Activated CD4-positive, CD25-positive, alpha-beta regulatory T cell treated with anti-CD3 and anti-CD28 coated beads, Interleukin-2, amount 50 U/mL, for 24 hours (primary cell): ENCODE data around the gene PEPD.

Experiments
- ATAC-seq, 2 donors: fragments of 150-1000 bp; cut with Tn5 transposase; one replicate each; pipeline ENCODE4 v1.10.0; 2021; ENCODE audit warnings: mild to moderate bottlenecking in 1 of 2, moderate library complexity in 1 of 2

The PEPD gene

GRCh38 chr19:33472226-33472625 is 49.4 kb downstream of the PEPD start:
- no peak for ATAC-seq

- ATAC-seq: no peak
These were observed 50.2 kb downstream of the PEPD start for GRCh38 chr19:33471111-33471996.

DNA sequence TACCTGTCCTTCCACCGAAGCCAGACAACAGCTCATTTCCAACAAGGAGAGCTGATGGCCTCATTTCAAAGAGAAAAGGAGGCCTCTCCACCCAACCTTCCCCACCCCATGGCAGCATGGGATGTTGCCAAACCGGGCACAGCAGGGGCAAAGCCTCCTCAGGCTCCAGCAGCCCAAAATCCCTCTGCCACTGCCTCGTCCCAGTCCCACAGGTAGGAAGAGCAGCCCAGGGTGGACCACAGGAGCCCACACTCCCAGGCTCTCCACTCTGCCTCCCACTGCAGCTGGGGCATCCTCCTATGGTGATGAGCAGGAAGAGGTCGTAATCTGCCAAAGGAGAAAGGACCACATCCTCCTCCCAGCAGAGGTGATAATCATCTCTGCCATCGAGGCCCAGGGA is 50.9 kb downstream of the PEPD start:
- ATAC-seq: no peak

- ATAC-seq: no peak
These were observed 51.6 kb downstream of the PEPD start for GRCh38 chr19:33470040-33470330.

DNA sequence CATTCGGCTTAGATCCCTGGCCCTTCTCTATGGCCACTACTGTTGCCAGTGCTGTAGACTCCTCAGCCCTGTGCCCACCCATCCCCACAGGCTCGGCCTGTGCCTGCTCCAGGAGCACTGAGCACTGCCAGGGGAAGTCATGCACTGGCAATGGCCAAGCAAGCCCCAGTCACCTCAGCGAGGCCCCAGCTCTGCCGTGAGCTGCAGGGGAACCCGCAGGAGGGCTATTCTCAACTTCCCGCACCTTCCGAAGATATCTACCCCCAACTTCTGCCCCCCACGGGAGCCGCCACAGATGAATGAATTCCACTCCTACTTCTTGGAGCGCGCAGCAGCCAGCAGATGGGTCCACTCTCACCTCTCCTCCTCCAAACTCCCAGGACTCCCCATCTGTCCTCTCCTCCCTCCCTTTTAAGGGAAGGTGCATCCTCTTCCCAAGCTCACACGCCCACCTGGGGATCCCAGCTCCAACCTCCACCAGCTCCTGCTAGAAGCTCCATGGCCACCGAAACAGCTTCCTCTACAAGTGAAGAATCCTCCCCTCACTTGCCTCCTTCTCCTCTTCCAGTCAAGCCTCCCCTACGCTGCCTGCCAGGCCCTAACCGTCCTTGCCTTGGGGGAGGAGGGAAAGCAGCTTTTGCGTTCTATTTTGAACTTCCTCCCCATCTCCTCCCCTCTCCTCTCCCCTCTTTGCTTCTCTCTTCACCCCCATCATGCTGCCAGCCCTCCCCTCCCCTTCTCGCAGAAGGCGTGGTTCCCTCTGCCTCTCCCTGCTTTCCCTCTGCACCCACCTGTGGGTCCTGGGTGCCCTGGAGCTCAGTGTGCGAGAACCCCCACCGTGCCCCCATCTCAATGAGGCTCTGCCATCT is 52.2 kb downstream of the PEPD start:
- ATAC-seq: no peak

GRCh38 chr19:33468361-33469170 is 53.0 kb downstream of the PEPD start:
- no peak for ATAC-seq

GRCh38 chr19:33467851-33468250 is 53.7 kb downstream of the PEPD start:
- no peak for ATAC-seq

GRCh38 chr19:33465834-33466233 is 55.8 kb downstream of the PEPD start:
- no peak for ATAC-seq

- no peak for ATAC-seq
These were observed 56.2 kb downstream of the PEPD start for GRCh38 chr19:33465371-33465770.

DNA sequence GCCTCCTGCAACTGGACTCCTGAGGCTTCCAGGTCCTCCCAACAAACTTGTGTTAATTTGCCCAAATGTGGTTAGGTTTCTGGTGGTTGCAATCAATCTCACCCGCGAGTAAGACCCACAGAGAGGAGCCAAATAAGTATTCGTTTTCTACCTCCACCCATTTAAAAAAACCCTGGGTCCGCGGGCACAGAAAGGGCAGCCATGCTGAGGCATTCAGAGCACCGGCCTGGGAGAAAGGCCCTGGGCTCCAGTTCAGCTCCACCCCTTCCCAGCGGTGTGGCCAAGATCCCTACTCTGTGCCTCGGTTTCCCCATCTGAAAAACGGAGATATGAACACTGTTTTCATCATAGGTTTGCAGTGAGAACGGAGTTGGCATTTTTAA is 56.9 kb downstream of the PEPD start:
- no peak for ATAC-seq

GRCh38 chr19:33464010-33464732 is 57.4 kb downstream of the PEPD start:
- ATAC-seq: no peak

- ATAC-seq: no peak
These were observed 58.4 kb downstream of the PEPD start for GRCh38 chr19:33463199-33463598.

DNA sequence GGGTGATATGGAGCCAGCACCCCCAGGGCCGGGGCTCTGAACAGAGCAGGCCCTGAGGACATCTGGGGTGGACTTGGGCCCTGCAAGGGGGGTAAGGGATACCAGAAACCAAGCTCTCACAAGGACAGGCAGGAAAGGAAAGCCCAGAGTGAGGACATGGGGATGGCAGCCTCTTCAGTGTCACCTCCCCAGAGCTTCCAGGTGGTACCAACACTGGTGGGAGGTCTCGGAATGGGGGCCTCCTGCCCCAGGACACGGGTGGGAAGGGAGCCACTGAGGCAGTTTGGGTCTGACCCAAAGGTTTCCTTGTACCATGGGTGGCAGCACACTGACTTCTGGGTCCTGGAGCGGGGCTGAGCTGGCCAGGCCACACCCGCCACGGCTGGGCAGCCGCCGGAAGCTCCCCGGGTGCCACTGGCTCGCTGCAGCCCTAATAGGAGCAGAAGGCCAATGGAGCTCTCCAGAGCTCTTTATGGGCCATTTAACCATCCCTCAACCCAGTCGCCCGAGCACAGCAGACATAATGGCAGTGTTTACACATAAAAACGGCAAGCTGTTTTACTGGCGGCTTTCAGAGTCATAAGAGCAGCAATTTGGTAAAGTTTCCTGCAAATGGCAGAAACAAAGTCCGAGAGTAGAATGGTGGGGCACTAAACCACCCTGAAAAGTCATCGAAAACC is 59.3 kb downstream of the PEPD start:
- no peak for ATAC-seq

GRCh38 chr19:33461256-33462111 is 60.1 kb downstream of the PEPD start:
- no peak for ATAC-seq

DNA sequence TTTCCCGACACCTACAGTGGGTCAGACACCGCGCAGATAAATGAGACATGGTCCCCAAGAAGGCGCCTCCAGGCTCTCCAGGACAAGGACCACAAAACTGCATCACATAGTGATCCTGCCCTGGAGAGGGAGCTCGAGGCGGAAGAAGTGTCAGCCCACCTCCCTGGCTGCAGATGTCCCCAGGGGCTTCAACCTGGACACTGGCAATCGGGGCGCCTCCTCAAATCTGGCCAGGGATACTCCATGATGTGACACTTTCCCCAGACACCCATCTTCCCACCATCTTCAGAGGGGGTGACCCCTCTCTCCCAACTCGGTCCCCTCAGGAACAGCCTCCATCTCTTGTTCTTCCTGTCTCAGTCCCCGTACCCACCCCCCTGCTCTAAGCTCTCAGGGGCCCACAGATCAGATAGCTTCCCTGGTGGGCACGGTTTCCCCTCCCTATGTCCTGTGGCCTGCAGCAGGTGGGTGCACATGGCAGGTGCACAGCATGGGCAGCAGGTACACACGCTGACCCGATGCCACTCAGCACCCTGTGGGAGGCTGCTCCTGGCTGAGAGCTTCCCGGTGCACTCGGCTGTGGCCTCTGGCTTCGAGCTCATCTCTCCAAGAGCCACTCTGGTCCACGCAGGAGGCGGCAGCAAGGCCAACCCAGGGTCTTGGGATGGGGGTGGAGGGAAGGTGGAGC is 61.2 kb downstream of the PEPD start:
- no peak for ATAC-seq

DNA sequence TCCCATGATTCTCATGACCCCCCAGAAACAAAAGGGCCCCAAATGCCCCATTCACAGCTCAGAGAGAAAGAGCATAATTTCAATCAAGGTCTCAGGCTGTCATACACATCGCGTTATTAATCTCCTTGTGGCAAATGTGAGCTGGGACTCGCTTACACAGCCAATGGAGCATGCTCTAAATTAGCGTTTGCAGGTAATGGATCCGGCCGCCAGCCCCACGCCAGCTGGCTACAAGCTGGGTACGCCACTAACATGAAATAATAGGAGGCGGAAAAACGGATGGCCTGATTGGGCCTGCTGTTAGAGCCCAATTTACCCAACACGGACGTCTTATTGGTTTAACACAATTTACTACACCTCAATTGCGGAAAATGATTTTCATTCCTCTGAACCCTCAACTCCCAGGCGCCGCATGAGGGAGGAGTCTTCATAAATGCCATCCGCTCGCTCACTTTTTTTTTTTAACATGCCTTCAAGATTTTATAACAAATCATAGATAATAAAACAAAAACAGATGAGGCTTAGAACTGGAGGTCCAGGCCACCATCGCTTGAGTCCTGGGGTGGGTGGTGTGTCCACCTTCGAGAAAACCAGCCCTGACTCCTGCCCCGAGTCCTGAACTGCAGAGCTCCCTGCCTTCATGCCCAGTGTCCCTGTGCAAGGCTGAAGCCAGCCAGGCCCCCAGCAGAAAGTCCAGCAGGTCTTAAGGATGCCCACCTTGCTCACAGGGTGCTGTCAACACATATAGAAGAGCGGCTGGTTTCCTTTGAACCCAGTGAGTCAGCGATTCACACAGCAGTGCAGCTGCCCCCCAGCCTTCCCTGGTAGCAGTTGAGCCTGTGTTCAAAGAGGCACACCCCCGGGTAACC is 62.1 kb downstream of the PEPD start:
- no peak for ATAC-seq

DNA sequence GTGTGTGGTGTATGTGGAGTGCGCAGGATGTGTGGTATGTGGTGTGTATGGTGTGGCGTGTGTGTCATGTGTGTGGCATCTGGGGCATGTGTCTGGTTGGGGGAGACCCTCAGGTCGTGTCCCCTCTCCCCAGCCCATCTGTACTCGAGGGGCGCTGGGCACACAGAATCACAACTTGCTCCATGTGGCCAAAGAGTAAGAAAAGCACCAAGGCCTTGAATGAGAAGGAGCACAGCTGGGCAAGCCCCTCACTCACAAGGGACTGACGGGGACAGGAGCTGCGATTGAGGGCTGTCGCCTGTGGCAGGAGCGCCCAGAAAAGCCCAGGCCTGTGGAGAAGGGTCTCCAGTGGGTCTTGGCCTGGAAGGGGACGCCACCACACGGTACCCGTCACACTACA is 62.8 kb downstream of the PEPD start:
- ATAC-seq: no peak

- no peak for ATAC-seq
These were observed 63.4 kb downstream of the PEPD start for GRCh38 chr19:33458171-33458633.

GRCh38 chr19:33456845-33457220 is 64.8 kb downstream of the PEPD start:
- no peak for ATAC-seq
